Activated CD8-positive, alpha-beta memory T cell treated with anti-CD3 and anti-CD28 coated beads, Interleukin-2, amount 50 U/mL, for 4 hours (primary cell): ENCODE data around the gene CIB1.
A peak's percentile ranks its signal among the peaks of the same experiment; 100 is the strongest.
"Not testable (repeated sequence)": the region's sequence is repeated elsewhere in the genome, so short reads cannot be mapped to it uniquely, and the experiment has no call there.

Source experiments
- DNase-seq: peaks from one replicate; pipeline ENCODE4 v3.0.0-alpha.2; 2020

CIB1 gene

GRCh38 chr15:90191344-90191687 lies 42.4 kb downstream of the CIB1 start:
- no peak for DNase-seq

- no peak for DNase-seq
Measured at GRCh38 chr15:90190606-90191343, 43.0 kb downstream of the CIB1 start.

- DNase-seq, result no peak
Measured at GRCh38 chr15:90189781-90190467, 43.8 kb downstream of the CIB1 start.

- no peak for DNase-seq
Measured at GRCh38 chr15:90188914-90189748, 44.6 kb downstream of the CIB1 start.

- DNase-seq, result not testable (repeated sequence)
Measured at GRCh38 chr15:90188065-90188464, 45.7 kb downstream of the CIB1 start.

GRCh38 chr15:90187257-90187868 lies 46.4 kb downstream of the CIB1 start:
- DNase-seq, result no peak

GRCh38 chr15:90184786-90185704 lies 48.7 kb downstream of the CIB1 start:
- peak; percentile 51 for DNase-seq

- no peak for DNase-seq
Measured at GRCh38 chr15:90184119-90184785, 49.5 kb downstream of the CIB1 start.

- no peak for DNase-seq
Measured at GRCh38 chr15:90181776-90182175, 52.0 kb downstream of the CIB1 start.
